Stimulated activated naive CD4-positive, alpha-beta T cell (primary cell): ENCODE results near the gene SPPL3.
"Not testable (repeated sequence)": the region's sequence is repeated elsewhere in the genome, so short reads cannot be mapped to it uniquely, and the experiment has no call there.

Source experiments
- DNase-seq, 6 experiments: peaks; one replicate each; lab custom pipeline; 2025; lab: John Stamatoyannopoulos, UW

Gene SPPL3

DNA sequence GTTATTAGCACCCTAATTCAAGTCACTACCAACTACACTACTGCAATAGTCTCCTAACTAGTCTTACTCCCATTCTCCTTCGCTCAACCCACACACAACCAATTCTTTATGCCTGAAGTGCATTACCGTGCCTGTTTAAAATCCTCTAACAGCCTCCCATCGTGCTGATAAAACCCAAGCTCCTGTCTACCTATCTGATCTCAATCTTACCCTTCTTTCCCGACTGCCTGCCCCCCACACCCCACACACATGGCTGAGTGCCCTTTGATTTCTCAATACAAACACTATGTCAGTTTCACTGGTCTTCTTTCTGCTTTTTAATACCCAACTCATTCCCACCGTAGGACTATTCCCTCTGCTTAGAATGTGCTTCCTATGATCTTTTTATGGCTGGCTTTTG lies 59.9 kb downstream of the SPPL3 start:
- no peak for DNase-seq

DNA sequence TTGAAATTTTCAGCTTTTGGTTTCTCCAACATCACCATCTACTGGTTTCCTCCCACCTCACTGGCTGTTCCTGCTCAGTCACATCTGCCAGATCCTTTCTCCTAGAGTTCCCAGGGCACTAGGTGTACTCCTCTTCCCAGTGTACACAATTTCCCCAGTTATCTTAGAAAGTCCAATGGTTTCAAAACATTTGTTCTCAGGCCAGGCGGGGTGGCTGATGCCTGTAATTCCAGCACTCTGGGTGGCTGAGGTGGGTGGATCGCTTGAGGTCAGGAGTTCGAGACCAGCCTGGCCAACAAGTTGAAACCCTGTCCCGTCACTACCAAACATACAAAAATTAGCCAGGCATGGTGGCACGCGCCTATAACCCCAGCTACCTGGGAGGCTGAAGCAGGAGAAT lies 60.7 kb downstream of the SPPL3 start:
- DNase-seq, result no peak

- no peak for DNase-seq
Measured at GRCh38 chr12:120842595-120842994, 61.6 kb downstream of the SPPL3 start.

DNA sequence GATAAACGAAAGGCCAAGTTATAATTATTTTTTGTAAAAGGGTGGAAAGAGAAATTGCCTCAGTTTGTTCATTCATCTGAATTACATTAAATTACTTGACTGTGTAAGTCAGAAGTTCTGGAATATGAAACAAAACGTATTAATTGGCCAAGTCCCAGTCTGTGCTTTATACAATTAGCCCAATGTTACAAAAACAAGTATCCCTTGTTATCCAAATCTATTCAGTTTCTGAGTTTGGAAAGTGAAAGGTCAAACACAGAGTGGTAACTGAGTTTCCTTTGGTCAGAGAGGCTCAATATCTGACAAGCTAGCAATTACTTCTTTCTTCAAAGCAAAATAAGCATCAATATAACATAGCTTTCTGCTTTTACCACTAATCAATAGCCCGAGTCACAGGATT lies 62.6 kb downstream of the SPPL3 start:
- DNase-seq, result no peak

GRCh38 chr12:120839503-120839902 lies 64.7 kb downstream of the SPPL3 start:
- no peak for DNase-seq

- DNase-seq, result not testable (repeated sequence)
Measured at GRCh38 chr12:120838629-120839383, 65.4 kb downstream of the SPPL3 start.

DNA sequence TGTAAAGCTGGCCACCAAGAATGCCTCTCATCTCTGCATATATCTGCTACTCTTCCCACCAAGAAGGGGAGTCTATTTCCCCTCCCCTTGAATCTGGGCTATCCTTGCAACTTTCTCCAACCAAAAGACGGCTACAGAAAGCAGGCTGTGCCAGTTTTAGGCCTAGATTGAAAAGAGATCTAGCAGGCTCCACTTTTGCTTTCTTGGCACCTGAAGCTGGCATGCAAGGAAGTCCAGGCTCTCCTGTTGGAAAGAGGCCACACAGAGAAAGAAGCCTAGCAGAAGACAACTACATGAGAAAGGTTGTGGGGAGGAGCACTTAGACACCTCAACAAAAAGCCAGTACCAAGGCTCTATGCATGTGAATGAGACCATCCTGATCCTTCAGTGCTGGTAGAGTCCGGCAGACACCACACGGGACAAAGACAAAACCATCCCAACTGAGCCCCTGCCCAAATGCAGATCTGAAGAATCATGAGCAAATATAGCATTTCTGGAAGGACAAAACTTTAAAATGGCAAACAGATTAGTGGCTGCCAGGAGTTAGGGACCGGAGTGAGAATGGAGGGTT lies 68.0 kb downstream of the SPPL3 start:
- DNase-seq, result no peak

DNA sequence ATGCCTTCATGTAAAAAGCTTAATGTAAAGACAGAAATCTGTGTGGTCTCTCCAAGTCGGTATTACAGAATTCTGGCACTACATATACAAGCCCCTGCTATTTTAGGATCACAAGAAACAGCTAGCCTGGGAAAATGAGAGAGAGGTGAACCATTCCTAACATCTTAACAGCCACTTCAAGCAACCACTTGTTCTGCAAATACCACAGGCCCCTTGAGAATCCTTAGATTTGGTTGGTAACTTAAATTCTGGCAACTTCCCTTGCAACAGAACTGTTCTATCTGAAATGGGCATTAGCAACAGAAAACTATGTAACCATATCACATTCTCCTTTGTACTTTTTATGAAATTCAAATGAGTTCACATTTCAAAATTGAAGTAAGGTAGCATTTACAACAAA lies 68.5 kb downstream of the SPPL3 start:
- no peak for DNase-seq

- DNase-seq, result peak in 1 of 6 experiments; percentile 4
Measured at GRCh38 chr12:120835304-120835612, 68.9 kb downstream of the SPPL3 start.

- DNase-seq, result no peak
Measured at GRCh38 chr12:120834489-120835303, 69.5 kb downstream of the SPPL3 start.

GRCh38 chr12:120833849-120834248 lies 70.3 kb downstream of the SPPL3 start:
- no peak for DNase-seq

DNA sequence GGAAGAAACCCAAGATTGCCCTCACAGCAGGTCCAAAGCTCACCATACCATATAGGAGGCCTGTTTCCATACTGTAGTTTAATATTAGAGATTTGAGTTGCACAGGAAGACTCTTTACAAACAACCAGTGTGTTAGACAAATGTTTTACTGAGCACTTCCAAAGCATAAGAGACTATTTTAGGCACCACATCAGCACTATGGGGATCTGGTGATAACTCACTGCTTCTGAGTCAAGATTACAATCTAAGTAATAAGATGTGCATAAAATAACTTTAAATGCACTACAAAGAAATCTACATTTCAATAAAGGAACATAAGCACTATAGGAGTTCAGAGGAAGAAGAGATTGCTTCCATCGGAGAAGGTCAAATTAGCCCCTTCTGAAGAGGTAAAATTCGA lies 71.4 kb downstream of the SPPL3 start:
- DNase-seq, result no peak

- no peak for DNase-seq
Measured at GRCh38 chr12:120831648-120832267, 72.4 kb downstream of the SPPL3 start.

GRCh38 chr12:120830966-120831365 lies 73.2 kb downstream of the SPPL3 start:
- DNase-seq, result no peak

DNA sequence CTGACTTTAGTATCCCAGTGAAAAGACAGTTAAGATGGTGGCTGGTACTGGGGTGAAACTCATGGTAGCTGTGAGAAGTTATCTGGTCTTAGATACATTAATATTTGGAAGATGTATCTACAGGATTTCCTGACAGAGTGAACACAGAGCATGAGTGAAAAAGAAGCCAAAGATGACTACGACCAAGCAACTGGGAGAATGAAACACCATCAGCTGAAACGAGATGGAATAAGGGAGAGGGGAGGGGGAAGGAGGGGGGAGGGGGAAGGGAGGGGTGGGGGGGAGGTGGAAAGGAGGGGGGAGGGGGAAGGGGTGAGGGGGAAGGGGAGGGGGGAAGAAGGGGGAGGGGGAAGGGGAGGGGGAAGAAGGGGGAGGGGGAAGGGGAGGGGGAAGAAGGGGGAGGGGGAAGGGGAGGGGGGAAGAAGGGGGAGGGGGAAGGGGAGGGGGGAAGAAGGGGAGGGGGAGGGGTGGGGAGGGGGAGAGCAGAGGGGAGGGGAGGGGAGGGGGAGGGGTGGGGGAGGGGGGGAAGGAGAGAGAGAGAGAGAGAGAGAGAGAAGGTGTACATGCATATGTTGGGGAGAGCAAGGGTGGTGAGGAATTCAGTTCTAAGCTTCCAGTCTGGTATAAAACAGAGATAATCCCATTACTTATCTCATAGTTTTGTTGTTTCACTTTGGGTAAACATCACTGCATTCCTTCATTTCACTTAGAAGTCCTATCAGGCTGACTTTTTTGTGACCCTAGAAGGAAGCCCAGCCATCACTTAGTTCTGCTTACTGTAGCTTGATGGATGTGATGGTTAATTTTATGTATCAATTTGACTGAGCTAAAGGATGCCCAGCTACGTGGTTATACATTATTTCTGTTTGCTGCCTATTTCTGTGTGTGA lies 73.9 kb downstream of the SPPL3 start:
- DNase-seq, result no peak

GRCh38 chr12:120826335-120826734 lies 77.8 kb downstream of the SPPL3 start:
- DNase-seq, result no peak

DNA sequence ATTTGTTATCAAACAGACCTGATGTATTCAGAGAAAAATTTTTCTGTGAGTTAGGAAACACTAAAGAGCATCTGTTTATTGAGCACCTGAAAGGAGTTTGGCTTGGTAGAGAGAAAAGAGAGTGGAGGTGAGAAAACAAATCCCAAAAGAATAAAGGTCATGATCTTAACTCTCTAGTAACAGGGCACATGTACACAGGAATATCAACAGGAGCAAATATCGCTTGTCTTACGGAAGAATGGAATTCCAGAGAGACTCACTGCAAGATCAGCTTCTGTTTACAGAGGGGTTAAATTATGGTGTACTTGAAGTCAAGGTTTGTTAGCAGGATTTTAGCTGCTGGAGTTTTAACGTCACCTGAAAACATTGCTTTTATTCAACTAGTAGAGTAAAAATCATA lies 78.8 kb downstream of the SPPL3 start:
- DNase-seq, result no peak

GRCh38 chr12:120822832-120823503 lies 81.2 kb downstream of the SPPL3 start:
- DNase-seq, result no peak

DNA sequence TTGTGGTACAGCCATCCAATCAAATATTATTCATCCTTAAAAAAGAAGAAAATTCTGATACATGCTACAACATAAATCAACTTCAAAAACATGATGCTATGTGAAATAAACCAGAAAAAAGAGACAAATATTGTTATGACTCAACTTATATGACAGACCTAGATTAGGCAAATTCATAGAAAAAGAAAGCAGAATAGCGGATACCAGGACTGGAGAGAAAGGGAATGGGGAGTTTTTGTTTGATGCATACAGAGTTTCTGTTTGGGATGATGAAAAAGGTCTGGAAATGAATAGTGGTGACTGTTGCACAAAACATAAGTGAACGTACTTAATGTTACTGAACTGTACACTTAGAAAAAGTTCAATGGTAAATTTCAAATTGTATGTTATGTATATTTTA lies 82.3 kb downstream of the SPPL3 start:
- no peak for DNase-seq

DNA sequence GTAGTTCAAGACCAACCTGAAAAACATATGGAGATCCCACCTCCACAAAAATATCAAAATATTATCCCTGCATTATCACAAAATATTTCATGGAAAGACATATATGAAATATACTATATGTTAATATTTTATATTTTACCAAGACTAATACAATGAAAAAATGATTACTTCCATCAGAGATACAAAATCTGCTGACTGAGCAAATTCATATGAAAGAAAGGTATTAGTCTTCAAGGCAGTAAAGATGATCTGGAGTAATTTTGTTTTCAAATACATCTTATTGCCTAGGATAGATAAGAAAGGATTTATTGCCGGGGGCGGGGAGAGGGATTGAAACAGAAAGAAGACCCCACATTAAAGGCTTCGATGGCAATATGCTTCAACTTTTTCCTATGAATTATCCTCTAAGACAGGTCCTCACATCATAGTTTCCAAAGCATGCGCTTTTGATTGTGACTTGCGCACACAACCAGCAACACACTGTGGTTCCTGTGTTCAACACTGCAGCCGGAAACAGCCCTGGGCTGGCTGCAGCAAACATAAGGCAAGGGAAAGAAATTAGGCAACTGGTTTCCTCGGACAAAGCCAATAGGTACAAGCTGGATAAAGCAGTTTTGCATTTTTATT lies 83.2 kb downstream of the SPPL3 start:
- DNase-seq, result peak in 3 of 6 experiments; percentile 3 to 19 (median 5)

GRCh38 chr12:120818416-120818815 lies 85.7 kb downstream of the SPPL3 start:
- no peak for DNase-seq
